Measurements from ENCODE around the gene SERPINB13. TPM values are rescaled to one million over a fixed set of nuclear protein-coding genes. Genes with fewer than 3 reads are reported as not detected.

Gene SERPINB13
- total and polyA plus RNA-seq, 8 donors: 0.55 to 51.6 TPM; not detected in 6

DNA sequence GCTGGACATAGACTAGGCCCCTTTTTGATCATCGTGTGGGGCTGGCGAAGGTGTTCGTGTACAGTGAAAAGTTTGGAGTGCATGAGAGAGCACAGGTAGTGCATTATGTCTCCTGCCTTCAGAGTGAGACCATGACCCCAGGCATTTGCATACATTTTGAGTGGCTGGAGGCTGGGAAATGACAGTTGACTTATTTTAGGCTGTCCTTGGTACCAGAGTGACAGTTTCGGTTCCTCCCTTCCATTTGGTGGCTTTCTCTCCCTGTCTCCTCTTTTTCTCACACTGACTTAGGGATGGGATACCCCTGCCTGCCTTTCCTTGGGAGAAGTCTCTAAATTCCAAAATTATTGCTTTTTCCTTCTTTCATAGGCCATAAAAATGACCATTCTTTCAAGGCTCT lies 24.9 kb upstream of the SERPINB13 start:
- no peak for DNase-seq
- intact Hi-C loops (cut with DNase I; ENCODE audit: low total_unique reads): no loop called here
- H3K4me3 ChIP-seq: no peak overlapping the region
- H3K27ac ChIP-seq: no peak overlapping the region
- H3K4me1 ChIP-seq: no peaks in the 10 kb centered on the region
- 84 to 92% (median 86%) methylated on average over 4 of the region's 4 CpGs for WGBS, 5 donors
- no peaks in the 10 kb centered on the region for H3K36me3 ChIP-seq
- H3K27me3 ChIP-seq: no peaks in the 10 kb centered on the region
- H3K9me3 ChIP-seq: no peaks in the 10 kb centered on the region
- no peak for TF ChIP-seq POLR2A (IDR thresholded peaks at IDR 0.05)
- TF ChIP-seq POLR2AphosphoS5 (IDR thresholded peaks at IDR 0.05): no peak
- TF ChIP-seq, protein P1, sequence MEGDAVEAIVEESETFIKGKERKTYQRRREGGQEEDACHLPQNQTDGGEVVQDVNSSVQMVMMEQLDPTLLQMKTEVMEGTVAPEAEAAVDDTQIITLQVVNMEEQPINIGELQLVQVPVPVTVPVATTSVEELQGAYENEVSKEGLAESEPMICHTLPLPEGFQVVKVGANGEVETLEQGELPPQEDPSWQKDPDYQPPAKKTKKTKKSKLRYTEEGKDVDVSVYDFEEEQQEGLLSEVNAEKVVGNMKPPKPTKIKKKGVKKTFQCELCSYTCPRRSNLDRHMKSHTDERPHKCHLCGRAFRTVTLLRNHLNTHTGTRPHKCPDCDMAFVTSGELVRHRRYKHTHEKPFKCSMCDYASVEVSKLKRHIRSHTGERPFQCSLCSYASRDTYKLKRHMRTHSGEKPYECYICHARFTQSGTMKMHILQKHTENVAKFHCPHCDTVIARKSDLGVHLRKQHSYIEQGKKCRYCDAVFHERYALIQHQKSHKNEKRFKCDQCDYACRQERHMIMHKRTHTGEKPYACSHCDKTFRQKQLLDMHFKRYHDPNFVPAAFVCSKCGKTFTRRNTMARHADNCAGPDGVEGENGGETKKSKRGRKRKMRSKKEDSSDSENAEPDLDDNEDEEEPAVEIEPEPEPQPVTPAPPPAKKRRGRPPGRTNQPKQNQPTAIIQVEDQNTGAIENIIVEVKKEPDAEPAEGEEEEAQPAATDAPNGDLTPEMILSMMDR (IDR thresholded peaks at IDR 0.05): no peak
- no peak for TF ChIP-seq EP300 (IDR thresholded peaks at IDR 0.05)

DNA sequence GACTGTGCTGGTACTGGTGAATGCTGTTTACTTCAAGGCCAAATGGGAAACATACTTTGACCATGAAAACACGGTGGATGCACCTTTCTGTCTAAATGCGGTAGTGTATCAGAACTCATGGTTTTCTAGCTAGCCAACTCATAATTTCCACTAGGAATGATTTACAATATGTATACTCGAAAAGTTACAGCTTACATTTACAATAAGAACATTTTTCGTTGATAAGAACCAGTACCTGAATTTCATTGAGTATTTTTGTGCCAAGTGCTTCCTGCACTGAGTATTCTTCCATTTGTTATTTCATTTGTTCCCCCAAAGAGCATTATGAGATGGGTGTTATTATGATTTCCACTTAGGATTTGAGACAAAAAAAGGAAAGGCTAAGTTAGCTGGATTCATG lies 23.1 kb upstream of the SERPINB13 start:
- WGBS, 5 donors: 81 to 91% (median 88%) methylated on average over 4 of the region's 4 CpGs
- Histone ChIP-seq H3K9me3 (no peaks in the 10 kb centered on the region), H3K27me3 (no peaks in the 10 kb centered on the region), H3K4me1 (no peaks in the 10 kb centered on the region), H3K36me3 (no peaks in the 10 kb centered on the region), H3K27ac (no peak overlapping the region), H3K4me3 (no peak overlapping the region)
- no peak for DNase-seq
- intact Hi-C loops (cut with DNase I; ENCODE audit: low total_unique reads): no loop called here
- TF ChIP-seq, protein P1 (IDR thresholded peaks at IDR 0.05): no peak
- TF ChIP-seq EP300 (IDR thresholded peaks at IDR 0.05): no peak
- TF ChIP-seq POLR2A (IDR thresholded peaks at IDR 0.05): no peak
- TF ChIP-seq POLR2AphosphoS5 (IDR thresholded peaks at IDR 0.05): no peak

DNA sequence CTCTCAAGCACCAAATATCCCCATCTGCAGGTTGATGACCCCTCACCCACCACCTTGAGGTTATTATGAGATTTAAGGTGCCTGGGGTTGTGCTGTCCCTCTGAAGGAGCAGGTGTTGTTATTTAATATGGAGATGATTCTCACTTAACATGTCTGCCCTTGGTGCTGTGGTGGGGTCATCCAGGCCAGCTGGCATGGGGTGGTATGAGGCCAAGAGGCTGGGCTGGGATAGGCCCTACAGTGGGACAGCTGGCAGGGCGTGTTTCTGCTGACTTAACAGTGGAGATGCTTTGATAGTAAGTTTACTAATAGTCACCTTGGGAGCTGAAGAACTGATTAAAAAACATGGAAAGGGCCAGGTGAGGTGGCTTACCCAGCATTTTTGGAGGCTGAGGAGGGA lies 22.6 kb upstream of the SERPINB13 start:
- H3K9me3 ChIP-seq: no peaks in the 10 kb centered on the region
- no peaks in the 10 kb centered on the region for H3K27me3 ChIP-seq
- no peaks in the 10 kb centered on the region for H3K4me1 ChIP-seq
- no peak overlapping the region for H3K4me3 ChIP-seq
- WGBS, 5 donors: 52 to 82% (median 75%) methylated on average over 1 of the region's 1 CpG
- intact Hi-C loops (cut with DNase I; ENCODE audit: low total_unique reads): no loop called here
- DNase-seq: no peak
- TF ChIP-seq POLR2AphosphoS5 (IDR thresholded peaks at IDR 0.05): no peak
- TF ChIP-seq POLR2A (IDR thresholded peaks at IDR 0.05): no peak
- TF ChIP-seq EP300 (IDR thresholded peaks at IDR 0.05): no peak
- H3K36me3 ChIP-seq: no peaks in the 10 kb centered on the region
- H3K27ac ChIP-seq: no peak overlapping the region

DNA sequence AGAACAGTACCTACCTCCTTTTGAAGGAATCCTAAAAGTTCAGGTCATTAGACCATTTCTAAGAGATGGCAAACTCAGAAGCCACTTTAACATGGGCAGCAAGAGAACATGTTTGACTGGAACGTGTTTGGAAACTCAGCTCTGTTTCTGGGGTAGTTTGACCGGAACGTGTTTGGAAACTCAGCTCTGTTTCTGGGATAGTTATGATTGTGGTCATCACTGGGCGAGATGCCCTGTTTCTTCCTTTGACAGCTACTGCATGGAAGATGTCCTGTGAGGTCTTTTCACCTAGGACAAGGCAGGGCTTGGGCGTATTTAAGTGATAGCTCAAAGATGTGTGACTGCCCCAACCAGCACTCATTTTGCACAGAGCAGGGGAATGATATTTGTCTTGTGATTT lies 19.9 kb upstream of the SERPINB13 start:
- WGBS, 5 donors: 60 to 87% (median 73%) methylated on average over 5 of the region's 5 CpGs
- DNase-seq: no peak
- H3K4me1 ChIP-seq: no peaks in the 10 kb centered on the region
- no peak for TF ChIP-seq EP300 (IDR thresholded peaks at IDR 0.05)
- TF ChIP-seq, protein P1 (IDR thresholded peaks at IDR 0.05): no peak
- no peak for TF ChIP-seq POLR2AphosphoS5 (IDR thresholded peaks at IDR 0.05)
- no peak for TF ChIP-seq POLR2A (IDR thresholded peaks at IDR 0.05)
- no peak overlapping the region for H3K4me3 ChIP-seq
- H3K36me3 ChIP-seq: no peaks in the 10 kb centered on the region
- intact Hi-C loops (cut with DNase I; ENCODE audit: low total_unique reads): no loop called here
- no peaks in the 10 kb centered on the region for H3K27me3 ChIP-seq
- no peak overlapping the region for H3K27ac ChIP-seq
- H3K9me3 ChIP-seq: no peaks in the 10 kb centered on the region

DNA sequence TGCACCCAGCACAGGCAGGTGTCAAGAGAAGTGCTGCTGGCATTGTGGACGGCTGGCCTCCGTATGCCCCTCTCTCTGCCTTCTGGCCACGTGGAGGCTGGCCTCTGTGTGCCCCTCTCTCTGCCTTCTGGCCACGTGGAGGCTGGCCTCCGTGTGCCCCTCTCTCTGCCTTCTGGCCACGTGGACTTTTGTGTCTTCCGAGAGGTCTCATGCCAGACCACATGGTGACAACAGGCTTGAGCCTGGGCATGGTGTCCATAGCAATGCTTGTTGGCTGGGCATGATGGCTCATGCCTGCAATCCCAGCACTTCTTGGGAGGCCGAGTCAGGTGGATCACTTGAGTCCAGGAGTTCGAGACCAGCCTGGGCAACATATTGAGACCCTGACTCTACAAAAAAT lies 19.3 kb upstream of the SERPINB13 start:
- Histone ChIP-seq H3K4me1 (no peaks in the 10 kb centered on the region), H3K27ac (no peak overlapping the region), H3K4me3 (no peak overlapping the region), H3K9me3 (no peaks in the 10 kb centered on the region), H3K36me3 (no peaks in the 10 kb centered on the region), H3K27me3 (no peaks in the 10 kb centered on the region)
- intact Hi-C loops (cut with DNase I; ENCODE audit: low total_unique reads): no loop called here
- WGBS, 5 donors: 67 to 83% (median 75%) methylated on average over 9 of the region's 9 CpGs
- DNase-seq: no peak
- TF ChIP-seq EP300 (IDR thresholded peaks at IDR 0.05) (no peak), POLR2A (IDR thresholded peaks at IDR 0.05) (no peak)
